ENCODE measurements around the gene MT1H. TPM values are rescaled to one million over a fixed set of nuclear protein-coding genes. Genes with fewer than 3 reads are reported as not detected.
"Not testable (repeated sequence)": the region's sequence is repeated elsewhere in the genome, so short reads cannot be mapped to it uniquely, and the experiment has no call there.

MT1H gene
- polyA plus RNA-seq, 1 donor (not counting 4 experiments of a cell fraction or from before 2014, with no cell fraction given), result 0.79 TPM

DNA sequence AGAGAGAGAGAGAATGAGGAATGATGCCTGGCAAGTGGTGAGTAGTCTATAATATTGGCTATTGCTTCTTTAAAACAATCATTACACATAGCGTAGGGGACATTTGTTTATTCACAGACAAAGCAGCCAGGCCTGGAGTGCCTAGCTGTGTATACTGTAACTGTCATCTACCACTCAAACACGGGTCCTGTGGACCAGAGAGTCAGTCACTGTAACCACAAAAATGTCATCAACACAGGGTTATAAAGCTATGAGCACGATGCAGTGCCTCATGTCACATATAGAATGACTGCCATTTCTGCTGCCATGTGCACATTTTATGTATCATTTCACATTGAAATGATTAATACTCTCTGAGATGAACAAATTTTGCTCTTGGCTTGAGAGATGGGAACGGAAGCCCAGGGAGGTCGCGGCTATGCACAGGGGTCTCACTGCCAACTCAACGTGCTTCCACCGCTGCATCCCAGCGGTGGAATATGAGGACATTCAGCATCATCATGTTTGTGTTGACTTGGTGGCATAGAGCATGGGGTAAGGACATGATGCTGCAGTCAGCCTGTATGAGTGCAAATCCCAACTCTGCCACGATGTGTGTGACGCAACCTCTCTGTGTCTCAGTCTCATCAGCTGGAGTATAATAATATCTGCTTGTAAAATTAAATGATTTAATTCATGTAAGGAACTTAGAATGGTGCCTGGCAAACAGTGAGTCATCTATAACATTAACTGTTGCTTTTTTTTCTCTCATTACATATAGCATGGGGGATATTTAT is 3.3 kb downstream of the MT1H start:
- Histone ChIP-seq H3K9me1 (ENCODE audit: control insufficient read depth, extremely low read depth, insufficient read depth, low read length) (no peaks in the 10 kb centered on the region), H3K79me2 (ENCODE audit: control insufficient read depth, insufficient read depth, low read length) (no peaks in the 10 kb centered on the region), H3K4me3 (ENCODE audit: control insufficient read depth in 2 of 3, extremely low read depth in 1 of 3, insufficient read depth in 2 of 3, low read depth in 1 of 3, low read length in 3 of 3) (no peak overlapping the region), H3K9ac (ENCODE audit: control insufficient read depth, extremely low read depth, insufficient read depth, low read length) (no peak overlapping the region), H3K4me1 (ENCODE audit: control insufficient read depth, extremely low read depth, insufficient read depth, low read length) (peaks cover 9% of the 10 kb centered on the region), H3K9me3 (ENCODE audit: control insufficient read depth, low read depth, low read length) (no peaks in the 10 kb centered on the region), H3K27me3 (ENCODE audit: control insufficient read depth, extremely low read depth, insufficient read depth, low read length) (peaks cover 26% of the 10 kb centered on the region), H3K4me2 (ENCODE audit: control insufficient read depth, extremely low read depth, insufficient read depth, low read depth, low read length) (no peak overlapping the region), H2AFZ (ENCODE audit: control insufficient read depth, low read length) (no peak overlapping the region), H4K20me1 (ENCODE audit: control insufficient read depth, extremely low read depth, insufficient read depth, low read length) (no peaks in the 10 kb centered on the region), H3K36me3 (ENCODE audit: control insufficient read depth in 2 of 2, extremely low read depth in 1 of 2, insufficient read depth in 2 of 2, low read length in 2 of 2) (no peaks in the 10 kb centered on the region), H3K27ac (ENCODE audit: control insufficient read depth, insufficient read depth, low read length) (no peak overlapping the region)
- no peak for TF ChIP-seq EZH2 (IDR thresholded peaks at IDR 0.05; ENCODE audit: low read length)
- TF ChIP-seq CTCF (optimal IDR thresholded peaks at IDR 0.05 in 1 of 3, IDR thresholded peaks at IDR 0.05 in 1 of 3, conservative IDR thresholded peaks at IDR 0.05 in 1 of 3; ENCODE audit: extremely low read depth in 1 of 3, insufficient read depth in 2 of 3, low read length in 3 of 3), result no peak
- FAIRE-seq (no peak), DNase-seq (ENCODE audit: low read depth, low spot score) (no peak)
- dilution Hi-C loops (cut with MboI; ENCODE audit: extremely low pct_ligation_motif_present, low sequenced_read_pairs), result no loop called here

DNA sequence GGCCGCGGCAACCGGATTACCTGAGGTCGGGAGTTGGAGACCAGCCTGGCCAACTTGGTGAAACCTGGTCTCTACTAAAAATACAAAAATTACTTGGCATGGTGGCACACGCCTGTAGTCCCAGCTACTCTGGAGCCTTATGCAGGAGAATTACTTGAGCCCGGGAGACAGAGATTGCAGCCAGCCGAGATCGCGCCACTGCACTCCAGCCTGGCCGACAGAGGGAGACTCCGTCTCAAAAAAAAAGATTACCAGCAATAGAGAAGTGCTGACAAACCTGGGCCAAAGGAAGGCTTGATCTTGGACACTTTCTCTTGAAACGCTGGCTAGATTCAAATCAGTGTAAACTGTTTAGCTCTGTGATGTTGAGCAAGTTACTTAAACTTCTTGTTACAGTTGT is 4.3 kb downstream of the MT1H start:
- Histone ChIP-seq H3K4me3 (ENCODE audit: control insufficient read depth in 2 of 3, extremely low read depth in 1 of 3, insufficient read depth in 2 of 3, low read depth in 1 of 3, low read length in 3 of 3) (no peak overlapping the region), H3K9ac (ENCODE audit: control insufficient read depth, extremely low read depth, insufficient read depth, low read length) (no peak overlapping the region), H3K4me1 (ENCODE audit: control insufficient read depth, extremely low read depth, insufficient read depth, low read length) (peaks cover 2% of the 10 kb centered on the region), H3K4me2 (ENCODE audit: control insufficient read depth, extremely low read depth, insufficient read depth, low read depth, low read length) (no peak overlapping the region), H3K27ac (ENCODE audit: control insufficient read depth, insufficient read depth, low read length) (no peak overlapping the region), H2AFZ (ENCODE audit: control insufficient read depth, low read length) (no peak overlapping the region), H3K9me3 (ENCODE audit: control insufficient read depth, low read depth, low read length) (no peaks in the 10 kb centered on the region), H3K36me3 (ENCODE audit: control insufficient read depth in 2 of 2, extremely low read depth in 1 of 2, insufficient read depth in 2 of 2, low read length in 2 of 2) (no peaks in the 10 kb centered on the region), H3K9me1 (ENCODE audit: control insufficient read depth, extremely low read depth, insufficient read depth, low read length) (no peaks in the 10 kb centered on the region), H4K20me1 (ENCODE audit: control insufficient read depth, extremely low read depth, insufficient read depth, low read length) (no peaks in the 10 kb centered on the region), H3K79me2 (ENCODE audit: control insufficient read depth, insufficient read depth, low read length) (no peaks in the 10 kb centered on the region), H3K27me3 (ENCODE audit: control insufficient read depth, extremely low read depth, insufficient read depth, low read length) (peaks cover 16% of the 10 kb centered on the region)
- dilution Hi-C loops (cut with MboI; ENCODE audit: extremely low pct_ligation_motif_present, low sequenced_read_pairs), result no loop called here
- FAIRE-seq, result no peak
- DNase-seq (ENCODE audit: low read depth, low spot score), result no peak
- TF ChIP-seq EZH2 (IDR thresholded peaks at IDR 0.05; ENCODE audit: low read length) (no peak), CTCF (optimal IDR thresholded peaks at IDR 0.05 in 1 of 3, IDR thresholded peaks at IDR 0.05 in 1 of 3, conservative IDR thresholded peaks at IDR 0.05 in 1 of 3; ENCODE audit: extremely low read depth in 1 of 3, insufficient read depth in 2 of 3, low read length in 3 of 3) (peak; percentile 65 to 72 (median 67))

DNA sequence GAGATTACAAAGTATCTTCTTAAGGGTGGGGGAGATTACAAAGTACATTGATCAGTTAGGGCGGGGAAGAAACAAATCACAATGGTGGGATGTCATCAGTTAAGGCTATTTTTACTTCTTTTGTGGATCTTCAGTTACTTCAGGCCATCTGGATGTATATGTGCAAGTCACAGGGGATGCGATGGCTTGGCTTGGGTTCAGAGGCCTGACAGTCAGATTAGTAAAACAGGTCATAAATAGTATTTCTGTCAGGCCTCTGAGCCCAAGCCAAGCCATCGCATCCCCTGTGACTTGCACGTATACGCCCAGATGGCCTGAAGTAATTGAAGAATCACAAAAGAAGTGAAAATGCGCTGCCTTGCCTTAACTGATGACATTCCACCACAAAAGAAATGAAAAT is 5.0 kb downstream of the MT1H start:
- H3K9ac ChIP-seq (ENCODE audit: control insufficient read depth, extremely low read depth, insufficient read depth, low read length); H3K27ac ChIP-seq (ENCODE audit: control insufficient read depth, insufficient read depth, low read length); H3K9me3 ChIP-seq (ENCODE audit: control insufficient read depth, low read depth, low read length); H2AFZ ChIP-seq (ENCODE audit: control insufficient read depth, low read length); H3K9me1 ChIP-seq (ENCODE audit: control insufficient read depth, extremely low read depth, insufficient read depth, low read length); H3K36me3 ChIP-seq (ENCODE audit: control insufficient read depth in 2 of 2, extremely low read depth in 1 of 2, insufficient read depth in 2 of 2, low read length in 2 of 2); H3K4me2 ChIP-seq (ENCODE audit: control insufficient read depth, extremely low read depth, insufficient read depth, low read depth, low read length); H3K4me1 ChIP-seq (ENCODE audit: control insufficient read depth, extremely low read depth, insufficient read depth, low read length); H4K20me1 ChIP-seq (ENCODE audit: control insufficient read depth, extremely low read depth, insufficient read depth, low read length); FAIRE-seq; H3K4me3 ChIP-seq (ENCODE audit: control insufficient read depth in 2 of 3, extremely low read depth in 1 of 3, insufficient read depth in 2 of 3, low read depth in 1 of 3, low read length in 3 of 3); H3K79me2 ChIP-seq (ENCODE audit: control insufficient read depth, insufficient read depth, low read length); dilution Hi-C loops (cut with MboI; ENCODE audit: extremely low pct_ligation_motif_present, low sequenced_read_pairs); DNase-seq (ENCODE audit: low read depth, low spot score): not testable (repeated sequence)
- H3K27me3 ChIP-seq (ENCODE audit: control insufficient read depth, extremely low read depth, insufficient read depth, low read length), result peaks cover 10% of the 10 kb centered on the region
